ENCODE measurements around the gene PARD6G.
"Not testable (repeated sequence)": the region's sequence is repeated elsewhere in the genome, so short reads cannot be mapped to it uniquely, and the experiment has no call there.

PARD6G gene, protein sequence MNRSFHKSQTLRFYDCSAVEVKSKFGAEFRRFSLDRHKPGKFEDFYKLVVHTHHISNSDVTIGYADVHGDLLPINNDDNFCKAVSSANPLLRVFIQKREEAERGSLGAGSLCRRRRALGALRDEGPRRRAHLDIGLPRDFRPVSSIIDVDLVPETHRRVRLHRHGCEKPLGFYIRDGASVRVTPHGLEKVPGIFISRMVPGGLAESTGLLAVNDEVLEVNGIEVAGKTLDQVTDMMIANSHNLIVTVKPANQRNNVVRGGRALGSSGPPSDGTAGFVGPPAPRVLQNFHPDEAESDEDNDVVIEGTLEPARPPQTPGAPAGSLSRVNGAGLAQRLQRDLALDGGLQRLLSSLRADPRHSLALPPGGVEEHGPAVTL

GRCh38 chr18:80247393-80247841 is at the start of gene PARD6G:
PARD6G (minus strand) TSS chr18:80247514; CDS start chr18:80247348, 166 bp downstream.
- DNase-seq = peak in 1 of 2 experiments; percentile 79

DNA sequence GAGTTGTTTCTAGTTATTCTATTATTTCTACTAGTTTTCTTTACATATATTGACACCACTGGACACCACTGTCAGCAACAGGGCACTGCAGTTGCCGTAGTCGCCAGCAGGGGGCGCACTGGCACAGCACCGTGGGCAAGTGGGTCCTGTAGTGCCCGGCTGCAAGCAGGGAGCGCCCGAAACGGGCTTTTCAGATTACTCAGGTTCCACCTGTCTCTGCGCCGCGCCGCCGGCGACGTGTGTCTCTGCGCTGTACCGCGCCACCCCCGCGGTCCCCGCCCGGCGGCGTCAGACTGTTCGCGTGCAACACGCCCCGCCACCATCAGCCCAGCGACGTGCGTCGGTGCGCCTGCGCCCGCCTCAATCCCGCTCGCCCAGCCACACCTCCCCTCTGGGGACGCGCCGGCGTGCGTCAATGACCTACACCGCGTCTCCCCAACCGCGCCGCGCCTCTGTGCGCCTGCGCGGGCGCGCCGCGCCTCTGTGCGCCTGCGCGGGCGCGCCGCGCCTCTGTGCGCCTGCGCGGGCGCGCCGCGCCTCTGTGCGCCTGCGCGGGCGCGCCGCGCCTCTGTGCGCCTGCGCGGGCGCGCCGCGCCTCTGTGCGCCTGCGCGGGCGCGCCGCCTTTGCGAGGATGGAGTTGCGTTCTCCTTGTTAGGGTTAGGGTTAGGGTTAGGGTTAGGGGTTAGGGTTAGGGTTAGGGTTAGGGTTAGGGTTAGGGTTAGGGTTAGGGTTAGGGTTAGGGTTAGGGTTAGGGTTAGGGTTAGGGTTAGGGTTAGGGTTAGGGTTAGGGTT is 15.1 kb upstream of the PARD6G start:
- not testable (repeated sequence) for DNase-seq

DNA sequence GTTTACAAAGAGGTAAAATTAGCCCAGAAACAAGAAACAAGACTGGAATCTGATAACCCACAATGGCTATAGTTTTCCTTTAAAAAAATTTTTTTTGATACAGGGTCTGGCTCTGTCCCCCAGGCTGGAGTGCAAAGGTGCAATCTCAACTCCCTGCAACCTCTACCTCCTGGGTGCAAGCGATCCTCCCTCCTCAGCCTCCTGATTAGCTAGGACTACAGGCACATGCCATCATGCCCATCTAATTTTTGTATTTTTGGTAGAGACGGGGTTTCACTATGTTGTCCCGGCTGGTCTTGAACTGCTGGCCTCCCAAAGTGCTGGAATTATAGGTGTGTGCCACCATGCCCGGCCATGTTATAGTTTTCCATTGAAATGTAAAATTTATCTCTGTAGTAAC is 12.3 kb upstream of the PARD6G start:
- DNase-seq = no peak

GRCh38 chr18:80258640-80259039 is 11.3 kb upstream of the PARD6G start:
- no peak for DNase-seq

DNA sequence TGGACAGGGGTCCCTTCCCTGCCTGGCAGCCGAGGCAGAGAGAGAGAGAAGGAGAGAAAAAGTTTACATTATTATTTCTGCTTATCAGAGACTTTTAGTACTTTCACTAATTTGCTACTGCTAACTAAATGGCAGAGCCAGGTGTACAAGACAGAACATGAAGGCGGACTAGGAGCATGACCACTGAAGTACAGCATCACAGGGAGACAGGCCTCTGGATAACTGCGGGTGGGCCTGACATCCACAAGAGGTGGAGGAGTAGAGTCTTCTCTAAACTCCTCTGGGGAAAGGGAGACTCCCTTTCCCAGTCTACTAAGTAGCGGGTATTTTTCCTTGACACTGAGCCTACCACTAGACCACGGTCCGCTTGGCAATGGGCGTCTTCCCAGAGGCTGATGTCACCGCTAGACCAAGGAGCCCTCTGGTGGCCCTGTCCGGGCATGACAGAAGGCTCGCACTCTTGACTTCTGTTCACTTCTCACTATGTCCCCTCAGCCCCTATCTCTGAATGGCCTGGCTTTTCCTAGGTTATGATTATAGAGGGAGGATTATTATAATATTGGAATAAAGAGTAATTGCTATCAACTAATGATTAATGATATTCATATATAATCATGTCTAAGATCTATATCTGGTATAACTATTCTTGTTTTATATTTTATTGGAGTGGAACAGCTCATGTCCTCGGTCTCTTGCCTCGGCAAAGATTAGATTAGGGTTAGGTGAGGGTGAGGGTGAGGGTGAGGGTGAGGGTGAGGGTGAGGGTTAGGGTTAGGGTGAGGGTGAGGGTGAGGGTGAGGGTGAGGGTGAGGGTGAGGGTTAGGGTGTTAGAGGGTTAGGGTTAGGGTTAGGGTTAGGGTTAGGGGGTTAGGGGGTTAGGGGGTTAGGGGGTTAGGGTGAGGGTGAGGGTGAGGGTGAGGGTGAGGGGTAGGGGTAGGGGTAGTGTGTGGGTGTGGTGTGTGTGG is 10.5 kb upstream of the PARD6G start:
- DNase-seq = not testable (repeated sequence)

- DNase-seq = no peak
Measured at GRCh38 chr18:80254971-80255500, 7.7 kb upstream of the PARD6G start.

GRCh38 chr18:80253871-80254492 is 6.7 kb upstream of the PARD6G start:
- no peak for DNase-seq

GRCh38 chr18:80253236-80253635 is 5.9 kb upstream of the PARD6G start:
- DNase-seq = no peak

DNA sequence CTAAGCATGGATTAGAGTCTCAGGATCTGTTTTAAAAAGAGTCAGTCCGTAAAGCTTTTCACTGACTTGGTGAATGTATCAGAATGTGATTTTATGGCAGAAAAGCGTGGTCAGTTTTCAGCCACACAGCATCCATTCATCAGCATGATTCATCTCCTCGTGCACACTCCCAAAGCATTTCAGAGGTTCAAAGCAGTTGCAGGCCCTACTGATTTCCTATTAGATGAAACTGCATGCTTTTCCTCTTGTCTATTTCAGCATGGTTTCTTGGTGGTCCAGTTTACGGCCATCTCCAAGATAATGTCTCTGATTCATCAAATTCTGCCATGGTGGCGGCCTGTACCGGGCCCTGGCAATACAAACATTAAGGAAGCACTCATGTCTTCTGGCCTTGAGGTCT is 4.8 kb upstream of the PARD6G start:
- DNase-seq = no peak

DNA sequence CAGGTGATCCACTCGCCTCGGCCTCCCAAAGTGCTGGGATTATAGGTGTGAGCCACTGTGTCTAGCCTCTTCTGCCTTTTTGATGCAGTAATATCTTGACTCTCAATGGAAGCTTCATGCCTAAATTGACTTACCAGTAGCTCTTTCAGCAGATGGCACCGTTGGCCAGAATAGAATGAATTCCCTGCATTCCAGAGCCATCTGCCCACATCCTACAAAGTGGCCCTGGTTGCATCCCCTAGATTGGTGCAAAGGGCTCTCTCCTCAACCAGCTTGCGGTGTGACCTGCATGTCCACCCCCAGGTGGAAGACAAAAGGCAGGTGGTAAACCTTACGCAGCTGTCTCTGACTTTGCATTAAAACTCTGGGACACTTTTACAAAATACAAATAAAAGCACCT is 4.4 kb upstream of the PARD6G start:
- DNase-seq = no peak

DNA sequence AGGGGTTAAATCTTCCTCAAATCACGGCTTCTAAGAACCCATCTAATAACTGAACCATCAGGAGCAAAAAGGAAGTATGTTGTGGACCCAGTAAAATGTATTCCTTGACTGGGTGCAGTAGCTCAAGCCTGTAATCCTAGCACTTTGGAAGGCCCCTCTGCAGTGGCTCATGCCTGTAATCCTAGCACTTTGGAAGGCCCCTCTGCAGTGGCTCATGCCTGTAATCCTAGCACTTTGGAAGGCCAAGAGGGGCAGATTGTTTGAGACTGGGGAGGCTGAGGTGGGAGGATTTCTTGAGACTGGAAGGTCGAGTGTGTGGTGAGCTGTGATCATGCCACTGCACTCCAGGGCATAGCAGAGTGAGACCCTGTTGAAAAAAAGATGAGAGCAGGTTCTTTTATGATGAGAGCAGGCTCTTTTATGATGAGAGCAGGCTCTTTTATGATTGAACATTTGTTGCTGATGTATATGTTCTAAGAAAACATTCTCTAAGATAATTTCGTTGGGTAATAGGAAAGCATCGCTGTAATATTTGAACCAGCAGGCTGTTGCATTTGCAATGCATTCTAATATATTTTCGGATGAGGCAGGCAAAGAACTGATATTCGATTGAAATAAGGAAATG is 3.5 kb upstream of the PARD6G start:
- no peak for DNase-seq

DNA sequence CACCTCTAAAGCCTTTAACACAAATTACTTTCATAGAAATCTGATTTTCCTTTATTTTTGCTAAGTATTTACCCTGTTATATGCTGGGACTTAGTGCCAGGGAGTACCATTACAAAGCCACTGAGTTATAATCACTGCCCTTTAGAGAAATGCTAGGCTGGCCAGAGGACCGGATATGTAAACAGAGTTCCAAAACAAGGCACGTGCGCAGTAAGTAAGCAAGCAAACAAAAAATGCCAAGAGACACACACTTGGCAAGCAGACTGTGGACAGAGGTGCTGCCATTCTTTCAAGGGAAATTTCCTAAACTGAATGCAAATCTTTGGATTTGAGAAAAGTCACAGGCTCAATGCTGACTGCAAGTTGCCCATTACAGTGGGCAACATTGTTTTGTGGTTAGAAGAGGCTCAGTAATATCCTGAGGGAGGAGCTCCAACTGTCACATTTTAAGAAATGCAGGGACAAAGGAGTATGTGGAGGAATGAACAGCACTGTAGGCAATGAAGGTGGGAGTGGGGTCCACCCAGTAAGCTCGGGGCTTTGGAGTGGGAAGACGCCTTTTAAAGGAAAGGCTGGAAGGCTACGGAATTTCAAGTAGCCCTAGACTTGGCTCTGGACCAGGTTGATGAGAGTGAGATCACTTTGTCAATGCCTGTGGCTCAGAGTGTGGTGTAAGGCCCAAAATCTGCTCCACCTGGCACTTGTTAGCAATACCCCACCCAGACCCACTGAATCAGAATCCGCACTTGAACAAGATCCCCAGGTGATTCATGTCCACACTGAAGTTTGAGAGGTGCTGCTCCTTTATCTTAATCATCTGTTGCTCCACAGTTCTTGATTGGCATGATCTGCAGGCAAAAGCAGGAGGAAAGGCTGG is 2.1 kb upstream of the PARD6G start:
- DNase-seq = no peak

DNA sequence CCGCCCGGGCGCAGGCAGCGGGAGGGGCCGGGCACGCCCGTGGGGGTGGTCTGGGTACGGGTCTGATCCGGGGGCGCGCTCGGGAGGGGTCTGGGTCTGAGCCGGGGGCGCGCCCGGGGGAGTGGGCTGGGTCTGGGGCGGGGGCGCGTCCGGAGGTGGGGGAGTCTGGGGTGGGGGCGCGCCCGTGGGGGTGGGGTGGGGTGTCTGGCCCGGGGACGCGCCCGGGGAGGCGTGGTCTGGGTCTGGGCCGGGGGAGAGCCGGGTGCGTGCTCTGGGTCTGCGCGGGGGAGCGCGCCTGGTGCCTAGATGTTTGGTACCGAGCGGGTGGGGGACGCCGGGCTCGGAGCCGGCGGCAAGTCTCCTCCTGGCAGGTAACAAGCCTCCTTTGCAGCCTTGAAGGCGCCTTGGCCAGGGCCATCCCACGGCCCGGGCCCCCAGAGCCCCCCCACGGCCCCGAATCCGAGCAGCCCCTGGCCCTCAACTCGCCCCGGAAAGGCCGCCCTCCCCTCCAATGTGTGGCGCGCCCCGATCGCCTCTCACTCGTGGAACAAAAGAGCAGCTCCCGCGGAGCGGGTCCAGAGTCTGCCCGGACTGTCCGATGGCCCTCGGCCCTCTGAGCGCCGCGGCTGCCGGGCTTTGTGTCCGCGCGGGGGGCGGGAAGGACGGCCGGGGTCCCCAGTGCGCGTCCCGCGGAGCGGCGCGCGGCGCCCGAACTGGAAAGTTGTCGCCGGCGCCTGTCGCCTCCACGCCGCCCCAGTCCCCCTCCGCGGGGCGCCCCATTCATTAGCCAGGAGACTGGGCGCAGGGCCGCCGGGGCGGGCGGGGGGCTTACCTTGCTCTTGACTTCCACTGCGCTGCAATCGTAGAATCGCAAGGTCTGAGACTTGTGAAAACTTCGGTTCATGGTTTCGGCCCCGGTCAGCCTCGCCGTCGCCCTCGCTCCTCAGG is 595 bp downstream of the PARD6G start:
- peak in 1 of 2 experiments; percentile 45 for DNase-seq

- DNase-seq = no peak
Measured at GRCh38 chr18:80245781-80246444, 1.4 kb downstream of the PARD6G start.

- no peak for DNase-seq
Measured at GRCh38 chr18:80244956-80245730, 2.2 kb downstream of the PARD6G start.

DNA sequence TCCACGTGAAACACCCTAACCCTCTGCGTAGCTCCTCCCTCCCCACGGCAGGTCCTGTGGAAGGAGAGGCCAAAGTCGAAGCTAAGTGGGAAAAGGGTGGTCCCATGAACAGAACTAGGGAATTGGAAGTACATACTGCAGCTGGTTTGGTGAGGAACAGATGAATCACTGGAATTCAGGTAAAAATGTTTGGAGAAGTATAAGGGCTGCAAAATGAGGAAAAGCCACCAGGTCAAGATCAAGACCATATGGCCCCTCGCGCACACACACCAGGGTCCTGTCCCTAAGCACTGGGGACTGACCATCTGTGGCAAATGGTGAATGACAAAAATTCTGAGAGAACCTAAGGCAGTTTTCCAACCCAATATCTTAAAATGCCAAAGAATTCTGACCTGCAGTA is 3.1 kb downstream of the PARD6G start:
- no peak for DNase-seq

GRCh38 chr18:80243204-80243603 is 4.1 kb downstream of the PARD6G start:
- DNase-seq = no peak
